ENCODE data around the gene IDS. TPM values are rescaled to one million over a fixed set of nuclear protein-coding genes. Genes with fewer than 3 reads are reported as not detected.
A peak's percentile ranks its signal among the peaks of the same experiment; 100 is the strongest.

Gene IDS
- total RNA-seq, 1 experiment from 2014 or later = 78.7 TPM

DNA sequence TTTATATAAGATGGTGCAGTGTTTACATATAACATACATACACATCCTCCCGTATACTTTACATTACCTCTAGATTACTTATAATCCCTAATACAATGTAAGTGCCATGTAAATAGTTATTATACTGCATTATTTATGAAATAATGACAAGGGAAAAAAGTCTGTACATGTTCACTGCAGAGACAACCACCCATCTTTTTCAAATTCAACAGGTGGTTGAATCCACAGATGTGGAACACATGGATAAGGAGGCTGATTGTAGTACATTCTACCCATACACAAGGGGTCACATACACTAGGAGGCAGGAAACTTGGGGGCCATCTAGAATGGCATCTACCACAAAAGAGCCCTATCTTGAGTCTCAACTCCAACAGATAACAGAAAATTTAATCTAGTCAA is 3.4 kb upstream of the IDS start:
- Histone ChIP-seq H3K4me3 (ENCODE audit: low read depth in 2 of 2, low read length in 2 of 2) (no peak overlapping the region), H3K9me3 (ENCODE audit: control insufficient read depth, insufficient read depth, low read depth, low read length) (no peaks in the 10 kb centered on the region), H3K27ac (ENCODE audit: low read length) (no peak overlapping the region), H3K4me1 (ENCODE audit: control insufficient read depth, insufficient read depth, low read length) (peaks cover 7% of the 10 kb centered on the region; the same call in 1 of the 2 replicates), H3K36me3 (ENCODE audit: control insufficient read depth, insufficient read depth, low read length) (no peaks in the 10 kb centered on the region), H3K27me3 (ENCODE audit: control insufficient read depth, insufficient read depth, low read length) (no peaks in the 10 kb centered on the region)
- ATAC-seq = no peak
- no peak for DNase-seq (ENCODE audit: low read depth, low spot score)
- ChIA-PET CTCF (no interaction called here), POLR2A (no interaction called here)
- BruUV-seq (replicated peaks) = no TSS peak
- TF ChIP-seq POLR2AphosphoS5 (IDR thresholded peaks at IDR 0.05; ENCODE audit: low read depth, low read length) = no peak
- intact Hi-C loops (cut with micrococcal nuclease; ENCODE audit: unreplicated experiment) (no loop called here), in situ Hi-C loops (cut with HindIII; ENCODE audit: low pct_unique_long_range_greater_than_20kb, low sequenced_read_pairs) (loop anchor here (25.0 kb wide), 1 partner anchor 1129 kb away; no protein-coding TSS in a partner anchor)

DNA sequence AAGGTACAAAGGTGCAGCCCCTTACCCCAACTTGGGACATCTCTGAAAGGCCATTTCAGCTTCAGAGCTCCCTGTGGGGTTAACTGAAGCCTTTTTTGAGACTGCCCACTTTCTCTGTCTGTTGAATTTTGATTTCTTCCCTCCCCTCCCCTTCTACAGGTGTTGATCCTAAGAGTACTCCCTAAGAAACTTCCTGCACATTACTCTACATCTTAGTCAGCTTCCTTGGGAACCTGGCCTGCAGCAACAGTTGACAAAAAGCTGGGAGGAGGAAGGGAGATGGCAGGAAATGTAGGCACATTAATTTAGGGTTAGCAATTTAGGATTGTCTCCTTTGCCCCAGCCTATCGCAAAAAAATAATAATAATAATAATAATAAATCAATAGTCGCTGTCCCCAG is 1.2 kb upstream of the IDS start:
- CTCF ChIA-PET = no interaction called here
- ATAC-seq (no peak), DNase-seq (ENCODE audit: low read depth, low spot score) (no peak)
- TF ChIP-seq SIN3A (IDR thresholded peaks at IDR 0.05; ENCODE audit: borderline replicate concordance, insufficient read depth, low read depth, low read length) (no peak), POLR2AphosphoS5 (IDR thresholded peaks at IDR 0.05; ENCODE audit: low read depth, low read length) (no peak), TCF7L2 (IDR thresholded peaks at IDR 0.05; ENCODE audit: low read depth, low read length) (no peak)
- TF ChIP-seq, protein P1, sequence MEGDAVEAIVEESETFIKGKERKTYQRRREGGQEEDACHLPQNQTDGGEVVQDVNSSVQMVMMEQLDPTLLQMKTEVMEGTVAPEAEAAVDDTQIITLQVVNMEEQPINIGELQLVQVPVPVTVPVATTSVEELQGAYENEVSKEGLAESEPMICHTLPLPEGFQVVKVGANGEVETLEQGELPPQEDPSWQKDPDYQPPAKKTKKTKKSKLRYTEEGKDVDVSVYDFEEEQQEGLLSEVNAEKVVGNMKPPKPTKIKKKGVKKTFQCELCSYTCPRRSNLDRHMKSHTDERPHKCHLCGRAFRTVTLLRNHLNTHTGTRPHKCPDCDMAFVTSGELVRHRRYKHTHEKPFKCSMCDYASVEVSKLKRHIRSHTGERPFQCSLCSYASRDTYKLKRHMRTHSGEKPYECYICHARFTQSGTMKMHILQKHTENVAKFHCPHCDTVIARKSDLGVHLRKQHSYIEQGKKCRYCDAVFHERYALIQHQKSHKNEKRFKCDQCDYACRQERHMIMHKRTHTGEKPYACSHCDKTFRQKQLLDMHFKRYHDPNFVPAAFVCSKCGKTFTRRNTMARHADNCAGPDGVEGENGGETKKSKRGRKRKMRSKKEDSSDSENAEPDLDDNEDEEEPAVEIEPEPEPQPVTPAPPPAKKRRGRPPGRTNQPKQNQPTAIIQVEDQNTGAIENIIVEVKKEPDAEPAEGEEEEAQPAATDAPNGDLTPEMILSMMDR (IDR thresholded peaks at IDR 0.05) = no peak
- intact Hi-C loops (cut with micrococcal nuclease; ENCODE audit: unreplicated experiment) = no loop called here
- Histone ChIP-seq H3K27me3 (ENCODE audit: control insufficient read depth, insufficient read depth, low read length) (no peaks in the 10 kb centered on the region), H3K4me3 (ENCODE audit: low read depth in 2 of 2, low read length in 2 of 2) (no peak overlapping the region), H3K36me3 (ENCODE audit: control insufficient read depth, insufficient read depth, low read length) (no peaks in the 10 kb centered on the region), H3K9me3 (ENCODE audit: control insufficient read depth, insufficient read depth, low read depth, low read length) (no peaks in the 10 kb centered on the region), H3K4me1 (ENCODE audit: control insufficient read depth, insufficient read depth, low read length) (peaks cover 7% of the 10 kb centered on the region; the same call in 1 of the 2 replicates), H3K27ac (ENCODE audit: low read length) (no peak overlapping the region)
- no TSS peak for BruUV-seq (replicated peaks)
- in situ Hi-C loops (cut with HindIII; ENCODE audit: low pct_unique_long_range_greater_than_20kb, low sequenced_read_pairs) = loop anchor here (25.0 kb wide), 1 partner anchor 1131 kb away; no protein-coding TSS in a partner anchor
- POLR2A ChIA-PET = no interaction called here

DNA sequence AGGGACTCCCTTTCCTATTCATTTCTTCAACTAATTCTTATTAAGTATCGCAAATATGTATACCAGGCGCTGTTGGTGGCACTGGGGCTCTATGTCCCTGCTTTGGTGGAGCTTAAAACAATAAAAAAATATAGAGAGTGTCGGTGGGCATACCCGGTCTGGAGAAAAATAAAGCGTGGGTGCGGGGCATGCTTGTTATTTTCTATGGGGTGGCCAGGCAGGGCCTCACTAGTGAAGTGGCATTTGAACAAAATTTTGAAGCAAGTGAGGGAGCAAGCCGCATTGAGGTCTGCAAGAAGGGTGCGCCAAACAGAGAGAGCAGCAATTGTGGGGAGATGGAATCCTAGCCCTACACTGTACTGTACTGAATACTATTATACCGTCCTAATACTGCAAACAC is 565 bp upstream of the IDS start:
- DNase-seq (ENCODE audit: low read depth, low spot score) (no peak), ATAC-seq (no peak)
- H3K4me1 ChIP-seq (ENCODE audit: control insufficient read depth, insufficient read depth, low read length) = peaks cover 7% of the 10 kb centered on the region; the same call in 1 of the 2 replicates
- TF ChIP-seq, protein P2, sequence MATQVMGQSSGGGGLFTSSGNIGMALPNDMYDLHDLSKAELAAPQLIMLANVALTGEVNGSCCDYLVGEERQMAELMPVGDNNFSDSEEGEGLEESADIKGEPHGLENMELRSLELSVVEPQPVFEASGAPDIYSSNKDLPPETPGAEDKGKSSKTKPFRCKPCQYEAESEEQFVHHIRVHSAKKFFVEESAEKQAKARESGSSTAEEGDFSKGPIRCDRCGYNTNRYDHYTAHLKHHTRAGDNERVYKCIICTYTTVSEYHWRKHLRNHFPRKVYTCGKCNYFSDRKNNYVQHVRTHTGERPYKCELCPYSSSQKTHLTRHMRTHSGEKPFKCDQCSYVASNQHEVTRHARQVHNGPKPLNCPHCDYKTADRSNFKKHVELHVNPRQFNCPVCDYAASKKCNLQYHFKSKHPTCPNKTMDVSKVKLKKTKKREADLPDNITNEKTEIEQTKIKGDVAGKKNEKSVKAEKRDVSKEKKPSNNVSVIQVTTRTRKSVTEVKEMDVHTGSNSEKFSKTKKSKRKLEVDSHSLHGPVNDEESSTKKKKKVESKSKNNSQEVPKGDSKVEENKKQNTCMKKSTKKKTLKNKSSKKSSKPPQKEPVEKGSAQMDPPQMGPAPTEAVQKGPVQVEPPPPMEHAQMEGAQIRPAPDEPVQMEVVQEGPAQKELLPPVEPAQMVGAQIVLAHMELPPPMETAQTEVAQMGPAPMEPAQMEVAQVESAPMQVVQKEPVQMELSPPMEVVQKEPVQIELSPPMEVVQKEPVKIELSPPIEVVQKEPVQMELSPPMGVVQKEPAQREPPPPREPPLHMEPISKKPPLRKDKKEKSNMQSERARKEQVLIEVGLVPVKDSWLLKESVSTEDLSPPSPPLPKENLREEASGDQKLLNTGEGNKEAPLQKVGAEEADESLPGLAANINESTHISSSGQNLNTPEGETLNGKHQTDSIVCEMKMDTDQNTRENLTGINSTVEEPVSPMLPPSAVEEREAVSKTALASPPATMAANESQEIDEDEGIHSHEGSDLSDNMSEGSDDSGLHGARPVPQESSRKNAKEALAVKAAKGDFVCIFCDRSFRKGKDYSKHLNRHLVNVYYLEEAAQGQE (IDR thresholded peaks at IDR 0.05; ENCODE audit: insufficient read depth in 1 of 2, low read depth in 2 of 2, low read length in 1 of 2) = no peak
- TF ChIP-seq SIN3A (IDR thresholded peaks at IDR 0.05; ENCODE audit: borderline replicate concordance, insufficient read depth, low read depth, low read length) (no peak), POLR2AphosphoS5 (IDR thresholded peaks at IDR 0.05; ENCODE audit: low read depth, low read length) (no peak), TCF7L2 (IDR thresholded peaks at IDR 0.05; ENCODE audit: low read depth, low read length) (no peak)
- TF ChIP-seq, protein P1 (IDR thresholded peaks at IDR 0.05) = no peak
- ChIA-PET CTCF (no interaction called here), POLR2A (no interaction called here)
- BruUV-seq (replicated peaks) = no TSS peak
- in situ Hi-C loops (cut with HindIII; ENCODE audit: low pct_unique_long_range_greater_than_20kb, low sequenced_read_pairs) (loop anchor here (25.0 kb wide), 1 partner anchor 1132 kb away; no protein-coding TSS in a partner anchor), intact Hi-C loops (cut with micrococcal nuclease; ENCODE audit: unreplicated experiment) (no loop called here)
- H3K27me3 ChIP-seq (ENCODE audit: control insufficient read depth, insufficient read depth, low read length) = no peaks in the 10 kb centered on the region
- H3K36me3 ChIP-seq (ENCODE audit: control insufficient read depth, insufficient read depth, low read length) = no peaks in the 10 kb centered on the region
- H3K27ac ChIP-seq (ENCODE audit: low read length) = no peak overlapping the region
- peak overlapping the region; percentile 61 to 90 for H3K4me3 ChIP-seq (ENCODE audit: low read depth in 2 of 2, low read length in 2 of 2)
- H3K9me3 ChIP-seq (ENCODE audit: control insufficient read depth, insufficient read depth, low read depth, low read length) = no peaks in the 10 kb centered on the region

Measured in Panc1 (cell line).